PC-9 (cell line): Measurements from ENCODE around the gene GMNN. TPM values are rescaled to one million over a fixed set of nuclear protein-coding genes. Genes with fewer than 3 reads are reported as not detected.
"Not testable (repeated sequence)": the region's sequence is repeated elsewhere in the genome, so short reads cannot be mapped to it uniquely, and the experiment has no call there.

Experiments used
- BruUV-seq: library from RNA; stranded (reverse); fragments of 400-500 nt; replicated peaks from 2 replicates; lab custom pipeline; 2021; lab: Mats Ljungman, UMichigan
- CTCF ChIA-PET: fragments of 300-600 bp; sonication (Branson Sonifier 250); formaldehyde crosslinking; loops from one replicate; lab custom pipeline; 2022; ENCODE audit warnings: antibody characterized with exemption; lab: Charles Lee
- POLR2A ChIA-PET: fragments of 300-600 bp; sonication (Branson Sonifier 250); formaldehyde crosslinking; loops from one replicate; lab custom pipeline; 2022; ENCODE audit warnings: antibody characterized with exemption; ENCODE audit not compliant: unreplicated experiment; lab: Charles Lee
- DNase-seq, 2 experiments: peaks; one replicate each; pipeline versions ENCODE4 v3.0.0 to v3.0.0-alpha.2; 2015 to 2022; ENCODE audit warnings: mixed read lengths in 1 of 2
- H2AFZ ChIP-seq: fragments of 200-600 bp; sonication (generic); 2 replicates; pipeline ENCODE4 v1.8.1; 2017; ENCODE audit warnings: antibody characterized with exemption
- H3F3A ChIP-seq: fragments of 200-600 bp; sonication (generic); 2 replicates; pipeline ENCODE4 v1.8.1; 2017; ENCODE audit warnings: antibody characterized with exemption, mild to moderate bottlenecking, low read depth; ENCODE audit not compliant: insufficient read depth
- H3K27ac ChIP-seq: fragments of 200-600 bp; sonication (generic); 2 replicates; pipeline ENCODE4 v1.6.1; 2016; ENCODE audit warnings: mixed run types
- H3K27me3 ChIP-seq: fragments of 200-600 bp; sonication (generic); 2 replicates; pipeline ENCODE4 v1.6.1; 2016; ENCODE audit warnings: low read depth, mixed run types; ENCODE audit not compliant: insufficient read depth
- H3K36me3 ChIP-seq: fragments of 200-600 bp; sonication (generic); 2 replicates; pipeline ENCODE4 v1.6.1; 2016; ENCODE audit warnings: low read depth, mixed run types
- H3K4me1 ChIP-seq: fragments of 200-600 bp; sonication (generic); replicated peaks from 2 replicates; pipeline ENCODE4 v1.6.1; 2016; ENCODE audit warnings: mixed run types; ENCODE audit not compliant: insufficient read depth
- H3K4me2 ChIP-seq: fragments of 200-600 bp; sonication (generic); 2 replicates; pipeline ENCODE4 v1.6.1; 2017; ENCODE audit warnings: mixed run types
- H3K4me3 ChIP-seq: fragments of 200-600 bp; sonication (generic); 2 replicates; pipeline ENCODE4 v1.6.1; 2016; ENCODE audit warnings: mixed run types
- H3K79me2 ChIP-seq: fragments of 200-600 bp; sonication (generic); 2 replicates; pipeline ENCODE4 v1.6.1; 2017; ENCODE audit warnings: low read depth, mixed run types
- H3K9me2 ChIP-seq: fragments of 200-600 bp; sonication (generic); 2 replicates; pipeline ENCODE4 v1.8.1; 2017; ENCODE audit warnings: mild to moderate bottlenecking; ENCODE audit not compliant: insufficient read depth
- H3K9me3 ChIP-seq: fragments of 200-600 bp; sonication (generic); 2 replicates; pipeline ENCODE4 v1.8.1; 2016; ENCODE audit warnings: low read depth; ENCODE audit not compliant: insufficient read depth
- H4K20me1 ChIP-seq: fragments of 200-600 bp; sonication (generic); 2 replicates; pipeline ENCODE4 v1.8.1; 2017; ENCODE audit not compliant: insufficient read depth
- EZH2 ChIP-seq: fragments of 200-600 bp; sonication (generic); IDR thresholded peaks from 2 replicates; pipeline ENCODE4 v1.8.0; 2017; ENCODE audit warnings: antibody characterized with exemption, low read depth
- intact Hi-C: fragments of 100-400 bp; cut with micrococcal nuclease; formaldehyde crosslinking; loops from one replicate; pipeline ENCODE4 v1.10.0; 2022; ENCODE audit not compliant: unreplicated experiment
- total RNA-seq: library from RNA; stranded (reverse); gene quantifications from 2 replicates; pipeline ENCODE4 v1.2.3, GENCODE V29; 2021
- TF ChIP-seq, protein P1 (sequence below): fragments of 200-600 bp; sonication (generic); conservative IDR thresholded peaks from 2 replicates; pipeline ENCODE4 v1.6.1; 2017; ENCODE audit warnings: mixed run types, antibody characterized with exemption, mild to moderate bottlenecking, moderate library complexity

The GMNN gene
- total RNA-seq, 1 experiment from 2014 or later = 54.8 TPM

- Histone ChIP-seq H3K4me1 (0 out of 2 replicates have a peak, but pooled peaks cover 5% of the 10 kb centered on the region), H3K79me2 (no peaks in the 10 kb centered on the region), H3K27me3 (no peaks in the 10 kb centered on the region), H4K20me1 (no peaks in the 10 kb centered on the region), H3K27ac (no peak overlapping the region), H3K9me2 (no peaks in the 10 kb centered on the region), H3K4me3 (no peak overlapping the region), H2AFZ (no peak overlapping the region), H3K36me3 (no peaks in the 10 kb centered on the region), H3K4me2 (no peak overlapping the region), H3F3A (no peaks in the 10 kb centered on the region; the same call in 1 of the 2 replicates), H3K9me3 (0 out of 2 replicates have a peak, but pooled peaks cover 6% of the 10 kb centered on the region)
- DNase-seq = no peak
- ChIA-PET POLR2A (interaction anchor here (0.5 kb wide), 1 partner anchor 31 kb away, joined by 3 read pairs; no protein-coding TSS in a partner anchor), CTCF (no interaction called here)
- TF ChIP-seq EZH2 = no peak
- TF ChIP-seq, protein P1, sequence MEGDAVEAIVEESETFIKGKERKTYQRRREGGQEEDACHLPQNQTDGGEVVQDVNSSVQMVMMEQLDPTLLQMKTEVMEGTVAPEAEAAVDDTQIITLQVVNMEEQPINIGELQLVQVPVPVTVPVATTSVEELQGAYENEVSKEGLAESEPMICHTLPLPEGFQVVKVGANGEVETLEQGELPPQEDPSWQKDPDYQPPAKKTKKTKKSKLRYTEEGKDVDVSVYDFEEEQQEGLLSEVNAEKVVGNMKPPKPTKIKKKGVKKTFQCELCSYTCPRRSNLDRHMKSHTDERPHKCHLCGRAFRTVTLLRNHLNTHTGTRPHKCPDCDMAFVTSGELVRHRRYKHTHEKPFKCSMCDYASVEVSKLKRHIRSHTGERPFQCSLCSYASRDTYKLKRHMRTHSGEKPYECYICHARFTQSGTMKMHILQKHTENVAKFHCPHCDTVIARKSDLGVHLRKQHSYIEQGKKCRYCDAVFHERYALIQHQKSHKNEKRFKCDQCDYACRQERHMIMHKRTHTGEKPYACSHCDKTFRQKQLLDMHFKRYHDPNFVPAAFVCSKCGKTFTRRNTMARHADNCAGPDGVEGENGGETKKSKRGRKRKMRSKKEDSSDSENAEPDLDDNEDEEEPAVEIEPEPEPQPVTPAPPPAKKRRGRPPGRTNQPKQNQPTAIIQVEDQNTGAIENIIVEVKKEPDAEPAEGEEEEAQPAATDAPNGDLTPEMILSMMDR = no peak
- intact Hi-C loops = no loop called here
- no TSS peak for BruUV-seq
Measured at GRCh38 chr6:24752917-24753492, 21.7 kb upstream of the GMNN start.

GRCh38 chr6:24753545-24753944 lies 21.2 kb upstream of the GMNN start:
- H3K4me3 ChIP-seq = no peak overlapping the region
- H3K9me2 ChIP-seq = no peaks in the 10 kb centered on the region
- no peak overlapping the region for H3K4me2 ChIP-seq
- intact Hi-C loops = no loop called here
- CTCF ChIA-PET = no interaction called here
- H4K20me1 ChIP-seq = no peaks in the 10 kb centered on the region
- no peak overlapping the region for H3K27ac ChIP-seq
- no peaks in the 10 kb centered on the region; the same call in 1 of the 2 replicates for H3F3A ChIP-seq
- no peaks in the 10 kb centered on the region for H3K27me3 ChIP-seq
- H3K9me3 ChIP-seq = 0 out of 2 replicates have a peak, but pooled peaks cover 6% of the 10 kb centered on the region
- POLR2A ChIA-PET = no interaction called here
- no peak overlapping the region for H2AFZ ChIP-seq
- no peaks in the 10 kb centered on the region for H3K79me2 ChIP-seq
- no peaks in the 10 kb centered on the region for H3K36me3 ChIP-seq
- BruUV-seq = no TSS peak
- TF ChIP-seq EZH2 = no peak
- TF ChIP-seq, protein P1 = no peak
- no peak for DNase-seq
- H3K4me1 ChIP-seq = 0 out of 2 replicates have a peak, but pooled peaks cover 5% of the 10 kb centered on the region

DNA sequence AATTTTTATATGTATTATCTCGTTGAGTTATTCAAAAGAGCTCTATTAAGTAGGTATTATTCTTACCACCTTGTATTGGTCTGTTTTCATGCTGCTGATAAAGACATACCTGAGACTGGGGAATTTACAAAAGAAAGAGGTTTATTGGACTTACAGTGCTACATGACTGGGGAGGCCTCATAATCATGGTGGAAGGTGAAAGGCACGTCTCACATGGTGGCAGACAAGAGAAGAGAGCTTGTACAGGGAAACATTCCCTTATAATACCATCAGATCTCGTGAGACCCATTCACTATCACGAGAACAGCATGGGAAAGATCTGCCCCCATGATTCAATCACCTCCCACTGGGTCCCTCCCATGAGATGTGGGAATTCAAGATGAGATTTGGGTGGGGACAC lies 20.4 kb upstream of the GMNN start:
- CTCF ChIA-PET = not testable (repeated sequence)

More for the DNA sequence above, 20.4 kb upstream of the GMNN start:
- H2AFZ ChIP-seq, H3K27ac ChIP-seq, H3K9me2 ChIP-seq, H3K27me3 ChIP-seq, H4K20me1 ChIP-seq, H3K79me2 ChIP-seq, H3K36me3 ChIP-seq, intact Hi-C loops, H3K4me3 ChIP-seq, H3K4me1 ChIP-seq, H3K9me3 ChIP-seq, DNase-seq, H3F3A ChIP-seq, BruUV-seq, H3K4me2 ChIP-seq: not testable (repeated sequence)
- POLR2A ChIA-PET = interaction anchor here (0.8 kb wide), 1 partner anchor 62 kb away, joined by 3 read pairs; no protein-coding TSS in a partner anchor
